ENCODE measurements around the gene TECTA.

- TF ChIP-seq EZH2 (IDR thresholded peaks at IDR 0.05; ENCODE audit: borderline replicate concordance, low read depth, low read length, severe bottlenecking) (no peak), CTCF (IDR thresholded peaks at IDR 0.05; ENCODE audit: borderline replicate concordance, extremely low read depth, low read length, poor library complexity, severe bottlenecking) (no peak)
Observed at GRCh38 chr11:121082219-121082618, 18.8 kb upstream of the TECTA start.
